Glomerular endothelial cell (primary cell): ENCODE measurements around the gene DLAT. TPM values are rescaled to one million over a fixed set of nuclear protein-coding genes. Genes with fewer than 3 reads are reported as not detected.

Experiments
- total RNA-seq: library from RNA; depleted of rRNA; stranded (reverse); fragments of >200 nt; gene quantifications from 2 replicates; pipeline ENCODE4 v1.2.3, GENCODE V29; 2015

DLAT gene
- total RNA-seq, 1 donor from 2014 or later: 28.8 TPM

Other genes with a start within 250 kb of the DLAT start
- gene ALG9, start 153.8 kb upstream of the DLAT start, total RNA-seq: 22.7 and 29.3 TPM in 2 replicates
- 1.1 and 3.2 TPM in 2 replicates for gene FDXACB1, start 146.2 kb upstream of the DLAT start, total RNA-seq
- gene CFAP68, start 145.9 kb upstream of the DLAT start, total RNA-seq: 8.5 and 9.6 TPM in 2 replicates
- 2.1 and 5.0 TPM in 2 replicates for gene CRYAB, start 113.6 kb upstream of the DLAT start, total RNA-seq
- 0.10 TPM in 1 of 2 replicates, not detected in the other for gene HSPB2, start 112.7 kb upstream of the DLAT start, total RNA-seq
- gene C11orf52, start 106.5 kb upstream of the DLAT start, total RNA-seq: 0.18 and 1.1 TPM in 2 replicates
- gene DIXDC1, start 88.1 kb upstream of the DLAT start, total RNA-seq: 7.9 and 12.1 TPM in 2 replicates
- gene PIH1D2, start 48.6 kb downstream of the DLAT start, total RNA-seq: 0.41 and 1.5 TPM in 2 replicates
- 10.5 and 14.4 TPM in 2 replicates for gene NKAPD1, start 48.9 kb downstream of the DLAT start, total RNA-seq
- 39.2 and 43.8 TPM in 2 replicates for gene TIMM8B, start 61.3 kb downstream of the DLAT start, total RNA-seq
- gene SDHD, start 61.5 kb downstream of the DLAT start, total RNA-seq: 63.7 and 76.6 TPM in 2 replicates
- gene IL18, start 138.7 kb downstream of the DLAT start, total RNA-seq: 0.35 and 2.6 TPM in 2 replicates
- gene TEX12, start 142.0 kb downstream of the DLAT start, total RNA-seq: 0.23 TPM in 1 of 2 replicates, not detected in the other
- 1.3 and 1.9 TPM in 2 replicates for gene BCO2, start 150.1 kb downstream of the DLAT start, total RNA-seq
- 20.6 and 24.5 TPM in 2 replicates for gene PTS, start 201.0 kb downstream of the DLAT start, total RNA-seq
- gene PLET1, start 235.5 kb downstream of the DLAT start, total RNA-seq: not detected in 2 replicates